Measurements from ENCODE around the gene GSE1. TPM values are rescaled to one million over a fixed set of nuclear protein-coding genes. Genes with fewer than 3 reads are reported as not detected.

GSE1 gene
- total RNA-seq, 1 experiment from 2014 or later: 124 TPM

GRCh38 chr16:85717393-85718152 is 104.5 kb downstream of the GSE1 start (continued):
- TF ChIP-seq, protein P1, sequence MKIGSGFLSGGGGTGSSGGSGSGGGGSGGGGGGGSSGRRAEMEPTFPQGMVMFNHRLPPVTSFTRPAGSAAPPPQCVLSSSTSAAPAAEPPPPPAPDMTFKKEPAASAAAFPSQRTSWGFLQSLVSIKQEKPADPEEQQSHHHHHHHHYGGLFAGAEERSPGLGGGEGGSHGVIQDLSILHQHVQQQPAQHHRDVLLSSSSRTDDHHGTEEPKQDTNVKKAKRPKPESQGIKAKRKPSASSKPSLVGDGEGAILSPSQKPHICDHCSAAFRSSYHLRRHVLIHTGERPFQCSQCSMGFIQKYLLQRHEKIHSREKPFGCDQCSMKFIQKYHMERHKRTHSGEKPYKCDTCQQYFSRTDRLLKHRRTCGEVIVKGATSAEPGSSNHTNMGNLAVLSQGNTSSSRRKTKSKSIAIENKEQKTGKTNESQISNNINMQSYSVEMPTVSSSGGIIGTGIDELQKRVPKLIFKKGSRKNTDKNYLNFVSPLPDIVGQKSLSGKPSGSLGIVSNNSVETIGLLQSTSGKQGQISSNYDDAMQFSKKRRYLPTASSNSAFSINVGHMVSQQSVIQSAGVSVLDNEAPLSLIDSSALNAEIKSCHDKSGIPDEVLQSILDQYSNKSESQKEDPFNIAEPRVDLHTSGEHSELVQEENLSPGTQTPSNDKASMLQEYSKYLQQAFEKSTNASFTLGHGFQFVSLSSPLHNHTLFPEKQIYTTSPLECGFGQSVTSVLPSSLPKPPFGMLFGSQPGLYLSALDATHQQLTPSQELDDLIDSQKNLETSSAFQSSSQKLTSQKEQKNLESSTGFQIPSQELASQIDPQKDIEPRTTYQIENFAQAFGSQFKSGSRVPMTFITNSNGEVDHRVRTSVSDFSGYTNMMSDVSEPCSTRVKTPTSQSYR (CRISPR knock-in tag; IDR thresholded peaks at IDR 0.05): no peak

DNA sequence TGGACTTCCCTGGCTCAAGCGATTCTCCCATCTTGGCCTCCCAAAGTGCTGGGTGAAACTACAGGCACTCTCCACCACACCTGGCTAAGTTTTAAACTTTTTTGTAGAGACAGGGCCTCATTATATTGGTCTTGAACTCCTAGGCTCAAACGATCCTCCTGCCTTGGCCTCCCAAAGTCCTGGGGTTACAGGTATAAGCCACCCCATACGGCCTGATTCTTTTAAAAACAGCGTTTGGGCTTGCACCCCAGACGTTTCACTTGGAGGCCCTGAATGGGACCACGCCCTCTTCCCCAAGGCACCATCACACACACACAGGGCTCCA is 105.0 kb downstream of the GSE1 start:
- H3K36me3 Mint-ChIP-seq: no peaks in the 10 kb centered on the region
- POLR2A ChIA-PET: no interaction called here
- H3K9me3 Mint-ChIP-seq: no peaks in the 10 kb centered on the region
- CTCF ChIA-PET: interaction anchor here (0.7 to 4.1 kb wide), 38 partner anchors 8 to 515 kb away, joined by 3 to 75 read pairs (median 4); no protein-coding TSS in a partner anchor
- H3K27me3 Mint-ChIP-seq (ENCODE audit: low read depth): peaks cover 15% of the 10 kb centered on the region
- no peak overlapping the region for H3K4me3 Mint-ChIP-seq
- TF ChIP-seq, protein P2, sequence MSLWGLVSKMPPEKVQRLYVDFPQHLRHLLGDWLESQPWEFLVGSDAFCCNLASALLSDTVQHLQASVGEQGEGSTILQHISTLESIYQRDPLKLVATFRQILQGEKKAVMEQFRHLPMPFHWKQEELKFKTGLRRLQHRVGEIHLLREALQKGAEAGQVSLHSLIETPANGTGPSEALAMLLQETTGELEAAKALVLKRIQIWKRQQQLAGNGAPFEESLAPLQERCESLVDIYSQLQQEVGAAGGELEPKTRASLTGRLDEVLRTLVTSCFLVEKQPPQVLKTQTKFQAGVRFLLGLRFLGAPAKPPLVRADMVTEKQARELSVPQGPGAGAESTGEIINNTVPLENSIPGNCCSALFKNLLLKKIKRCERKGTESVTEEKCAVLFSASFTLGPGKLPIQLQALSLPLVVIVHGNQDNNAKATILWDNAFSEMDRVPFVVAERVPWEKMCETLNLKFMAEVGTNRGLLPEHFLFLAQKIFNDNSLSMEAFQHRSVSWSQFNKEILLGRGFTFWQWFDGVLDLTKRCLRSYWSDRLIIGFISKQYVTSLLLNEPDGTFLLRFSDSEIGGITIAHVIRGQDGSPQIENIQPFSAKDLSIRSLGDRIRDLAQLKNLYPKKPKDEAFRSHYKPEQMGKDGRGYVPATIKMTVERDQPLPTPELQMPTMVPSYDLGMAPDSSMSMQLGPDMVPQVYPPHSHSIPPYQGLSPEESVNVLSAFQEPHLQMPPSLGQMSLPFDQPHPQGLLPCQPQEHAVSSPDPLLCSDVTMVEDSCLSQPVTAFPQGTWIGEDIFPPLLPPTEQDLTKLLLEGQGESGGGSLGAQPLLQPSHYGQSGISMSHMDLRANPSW (CRISPR knock-in tag; conservative IDR thresholded peaks at IDR 0.05; ENCODE audit: low read depth): no peak
- TF ChIP-seq ZNF232 (CRISPR knock-in tag; IDR thresholded peaks at IDR 0.05) (no peak), MXD4 (CRISPR knock-in tag; IDR thresholded peaks at IDR 0.05; ENCODE audit: borderline replicate concordance) (no peak), ETV6 (CRISPR knock-in tag; IDR thresholded peaks at IDR 0.05) (no peak)
- H3K27ac Mint-ChIP-seq: no peak overlapping the region
- peaks cover 13% of the 10 kb centered on the region for H3K4me1 Mint-ChIP-seq
- ATAC-seq (no peak), DNase-seq (ENCODE audit: low spot score) (no peak)

GRCh38 chr16:85718682-85719081 is 105.6 kb downstream of the GSE1 start:
- no peak for TF ChIP-seq EMX1 (CRISPR knock-in tag; IDR thresholded peaks at IDR 0.05)
- TF ChIP-seq, protein P3, sequence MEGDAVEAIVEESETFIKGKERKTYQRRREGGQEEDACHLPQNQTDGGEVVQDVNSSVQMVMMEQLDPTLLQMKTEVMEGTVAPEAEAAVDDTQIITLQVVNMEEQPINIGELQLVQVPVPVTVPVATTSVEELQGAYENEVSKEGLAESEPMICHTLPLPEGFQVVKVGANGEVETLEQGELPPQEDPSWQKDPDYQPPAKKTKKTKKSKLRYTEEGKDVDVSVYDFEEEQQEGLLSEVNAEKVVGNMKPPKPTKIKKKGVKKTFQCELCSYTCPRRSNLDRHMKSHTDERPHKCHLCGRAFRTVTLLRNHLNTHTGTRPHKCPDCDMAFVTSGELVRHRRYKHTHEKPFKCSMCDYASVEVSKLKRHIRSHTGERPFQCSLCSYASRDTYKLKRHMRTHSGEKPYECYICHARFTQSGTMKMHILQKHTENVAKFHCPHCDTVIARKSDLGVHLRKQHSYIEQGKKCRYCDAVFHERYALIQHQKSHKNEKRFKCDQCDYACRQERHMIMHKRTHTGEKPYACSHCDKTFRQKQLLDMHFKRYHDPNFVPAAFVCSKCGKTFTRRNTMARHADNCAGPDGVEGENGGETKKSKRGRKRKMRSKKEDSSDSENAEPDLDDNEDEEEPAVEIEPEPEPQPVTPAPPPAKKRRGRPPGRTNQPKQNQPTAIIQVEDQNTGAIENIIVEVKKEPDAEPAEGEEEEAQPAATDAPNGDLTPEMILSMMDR (IDR thresholded peaks at IDR 0.05): peak; percentile 78
- no peaks in the 10 kb centered on the region for H3K36me3 Mint-ChIP-seq
- no peak overlapping the region for H3K4me3 Mint-ChIP-seq
- DNase-seq (ENCODE audit: low spot score) (peak; percentile 77), ATAC-seq (peak; percentile 20)
- H3K9me3 Mint-ChIP-seq: no peaks in the 10 kb centered on the region
- H3K4me1 Mint-ChIP-seq: peaks cover 13% of the 10 kb centered on the region
- CTCF ChIA-PET: interaction anchor here (0.5 to 4.1 kb wide), 20 partner anchors 9 to 516 kb away, joined by 3 to 75 read pairs (median 4); partner anchors contain the start of gene GSE1
- POLR2A ChIA-PET: no interaction called here
- H3K27ac Mint-ChIP-seq: no peak overlapping the region
- H3K27me3 Mint-ChIP-seq (ENCODE audit: low read depth): peaks cover 15% of the 10 kb centered on the region

DNA sequence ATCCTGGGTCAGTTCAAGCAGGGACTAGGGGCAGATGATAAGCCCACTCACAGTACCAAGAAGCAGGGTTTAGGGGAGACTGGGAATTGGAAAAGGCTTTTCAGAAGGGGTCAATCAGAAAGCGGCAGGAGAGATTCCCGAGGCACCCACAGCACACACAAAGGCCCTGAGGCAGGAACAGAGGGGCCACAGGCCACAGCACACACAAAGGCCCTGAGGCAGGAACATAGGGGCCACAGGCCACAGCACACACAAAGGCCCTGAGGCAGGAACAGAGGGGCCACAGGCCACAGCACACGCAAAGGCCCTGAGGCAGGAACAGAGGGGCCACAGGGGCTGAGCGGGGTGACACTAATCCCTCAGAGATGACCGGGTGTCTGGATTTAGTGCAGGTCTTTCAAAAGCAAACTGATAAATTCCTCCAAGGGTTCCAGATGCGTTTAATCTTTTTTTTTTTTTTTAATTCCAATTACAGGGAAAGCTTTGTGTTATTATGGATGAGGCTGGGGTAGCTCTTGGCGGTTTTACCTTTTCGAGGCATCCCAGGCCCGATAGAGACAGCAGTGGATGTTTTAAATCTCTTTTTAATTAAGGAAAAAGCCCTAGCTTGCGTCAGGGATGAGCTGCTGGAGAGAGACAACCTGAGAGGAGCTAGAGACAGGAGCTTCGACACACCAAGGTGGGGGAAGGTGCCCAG is 106.6 kb downstream of the GSE1 start:
- no peak overlapping the region for H3K4me3 Mint-ChIP-seq
- ATAC-seq (no peak), DNase-seq (ENCODE audit: low spot score) (no peak)
- no peaks in the 10 kb centered on the region for H3K36me3 Mint-ChIP-seq
- H3K4me1 Mint-ChIP-seq: peaks cover 13% of the 10 kb centered on the region
- H3K27me3 Mint-ChIP-seq (ENCODE audit: low read depth): peaks cover 13% of the 10 kb centered on the region
- TF ChIP-seq, protein P4, sequence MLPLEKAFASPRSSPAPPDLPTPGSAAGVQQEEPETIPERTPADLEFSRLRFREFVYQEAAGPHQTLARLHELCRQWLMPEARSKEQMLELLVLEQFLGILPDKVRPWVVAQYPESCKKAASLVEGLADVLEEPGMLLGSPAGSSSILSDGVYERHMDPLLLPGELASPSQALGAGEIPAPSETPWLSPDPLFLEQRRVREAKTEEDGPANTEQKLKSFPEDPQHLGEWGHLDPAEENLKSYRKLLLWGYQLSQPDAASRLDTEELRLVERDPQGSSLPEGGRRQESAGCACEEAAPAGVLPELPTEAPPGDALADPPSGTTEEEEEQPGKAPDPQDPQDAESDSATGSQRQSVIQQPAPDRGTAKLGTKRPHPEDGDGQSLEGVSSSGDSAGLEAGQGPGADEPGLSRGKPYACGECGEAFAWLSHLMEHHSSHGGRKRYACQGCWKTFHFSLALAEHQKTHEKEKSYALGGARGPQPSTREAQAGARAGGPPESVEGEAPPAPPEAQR (CRISPR knock-in tag; IDR thresholded peaks at IDR 0.05): no peak
- no peak for TF ChIP-seq ZNF423 (CRISPR knock-in tag; IDR thresholded peaks at IDR 0.05)
- H3K27ac Mint-ChIP-seq: no peak overlapping the region
- CTCF ChIA-PET: interaction anchor here (0.7 to 2.0 kb wide), 7 partner anchors 14 to 199 kb away, joined by 3 to 5 read pairs (median 4); no protein-coding TSS in a partner anchor
- POLR2A ChIA-PET: no interaction called here
- H3K9me3 Mint-ChIP-seq: no peaks in the 10 kb centered on the region
